ENCODE results near the gene SNAP29. TPM values are rescaled to one million over a fixed set of nuclear protein-coding genes. Genes with fewer than 3 reads are reported as not detected.
A peak's percentile ranks its signal among the peaks of the same experiment; 100 is the strongest.

Gene SNAP29
- total RNA-seq (2021) (13.5 and 17.8 TPM in 2 replicates), Bru-seq, nascent RNA (percentile 56 among the genes with signal in this experiment), BruChase-seq, experiment 1, labeled RNA remaining after a 2-hour chase (percentile 55 among the genes with signal in this experiment), BruChase-seq, experiment 2, labeled RNA remaining after a 6-hour chase (percentile 72 among the genes with signal in this experiment)
- long read RNA-seq, full-length matches to known transcripts = 43 of 49 reads
- long read RNA-seq, partial matches to known transcripts = 4 of 49 reads
- long read RNA-seq, other reads (novel, unspliced or antisense) = 2 of 49 reads

- no peak within 1 kb of the TSS for H3K27ac ChIP-seq
- peaks cover 6% of the 10 kb centered on the region for H3K4me1 ChIP-seq (replicated peaks; ENCODE audit: insufficient read depth)
- no peaks in the 10 kb centered on the region; the same call in 1 of the 2 replicates for H4K20me1 ChIP-seq (ENCODE audit: insufficient read depth)
- no peaks in the 10 kb centered on the region for H3K9me2 ChIP-seq (ENCODE audit: insufficient read depth)
- CTCF ChIA-PET = interaction anchor here (0.7 kb wide), 1 partner anchor 449 kb away, joined by 3 read pairs; no protein-coding TSS in a partner anchor
- peak; percentile 82 to 94 for DNase-seq
- H3K36me3 ChIP-seq (ENCODE audit: low read depth) = no peaks in the 10 kb centered on the region
- POLR2A ChIA-PET (ENCODE audit: unreplicated experiment) = no interaction called here
- no peaks in the 10 kb centered on the region for H3K27me3 ChIP-seq (ENCODE audit: insufficient read depth, low read depth)
- peak within 1 kb of the TSS; percentile 90 for H3K4me3 ChIP-seq
- 0 out of 2 replicates have a peak, but pooled peaks cover 5% of the 10 kb centered on the region for H3F3A ChIP-seq (ENCODE audit: insufficient read depth, low read depth)
- TF ChIP-seq EZH2 (IDR thresholded peaks at IDR 0.05; ENCODE audit: low read depth) = no peak
- TF ChIP-seq CTCF (conservative IDR thresholded peaks at IDR 0.05) = no peak
- H2AFZ ChIP-seq = peak within 1 kb of the TSS; percentile 89
- intact Hi-C loops (cut with micrococcal nuclease; ENCODE audit: unreplicated experiment) = loop anchor here (2.0 kb wide), 1 partner anchor 58 kb away; the partner anchor contains the start of gene CRKL
- BruUV-seq (replicated peaks) = TSS peak; percentile 74
- peak within 1 kb of the TSS; percentile 96 for H3K4me2 ChIP-seq
- H3K79me2 ChIP-seq (ENCODE audit: low read depth) = peaks cover 32% of the 10 kb centered on the region
- no peaks in the 10 kb centered on the region for H3K9me3 ChIP-seq (ENCODE audit: insufficient read depth, low read depth)
Measured at GRCh38 chr22:20858615-20859416, at the start of gene SNAP29, which contains the start of gene PI4KA. SNAP29 (plus strand) TSS chr22:20859007; CDS start chr22:20859111, 104 bp downstream. PI4KA (minus strand) TSS chr22:20858811; CDS start chr22:20858725, 86 bp downstream.

- no peak overlapping the region for H3K4me3 ChIP-seq
- POLR2A ChIA-PET (ENCODE audit: unreplicated experiment) = no interaction called here
Measured at GRCh38 chr22:20809538-20810185, 49.1 kb upstream of the SNAP29 start.

More at GRCh38 chr22:20809538-20810185, 49.1 kb upstream of the SNAP29 start:
- Histone ChIP-seq H3K4me1 (replicated peaks; ENCODE audit: insufficient read depth) (peaks cover 19% of the 10 kb centered on the region), H3F3A (ENCODE audit: insufficient read depth, low read depth) (peaks cover 11% of the 10 kb centered on the region; the same call in 1 of the 2 replicates), H3K4me2 (no peak overlapping the region), H4K20me1 (ENCODE audit: insufficient read depth) (no peaks in the 10 kb centered on the region), H3K79me2 (ENCODE audit: low read depth) (no peaks in the 10 kb centered on the region), H3K27me3 (ENCODE audit: insufficient read depth, low read depth) (no peaks in the 10 kb centered on the region), H3K27ac (no peak overlapping the region), H3K9me2 (ENCODE audit: insufficient read depth) (no peaks in the 10 kb centered on the region), H3K36me3 (ENCODE audit: low read depth) (no peaks in the 10 kb centered on the region), H2AFZ (no peak overlapping the region), H3K9me3 (ENCODE audit: insufficient read depth, low read depth) (no peaks in the 10 kb centered on the region)
- no TSS peak for BruUV-seq (replicated peaks)
- CTCF ChIA-PET = no interaction called here
- intact Hi-C loops (cut with micrococcal nuclease; ENCODE audit: unreplicated experiment) = no loop called here
- no peak for DNase-seq
- TF ChIP-seq CTCF (conservative IDR thresholded peaks at IDR 0.05) (no peak), EZH2 (IDR thresholded peaks at IDR 0.05; ENCODE audit: low read depth) (no peak)

All from PC-9 (cell line).